HEK293 (cell line): ENCODE results near the gene RASSF3.
A peak's percentile ranks its signal among the peaks of the same experiment; 100 is the strongest.

Experiments
- CTCF ChIA-PET: fragments of 350-600 bp; formaldehyde crosslinking; extraction: SDS; loops from one replicate; lab custom pipeline; 2021; ENCODE audit warnings: antibody characterized with exemption; lab: Yijun Ruan, JAX
- POLR2A ChIA-PET: fragments of 300-600 bp; formaldehyde crosslinking; extraction: SDS; loops from one replicate; lab custom pipeline; 2020; ENCODE audit warnings: antibody characterized with exemption, inconsistent platforms; lab: Yijun Ruan, JAX
- H3K27ac ChIP-seq: fragments of 200-500 bp; sonication (Bioruptor generic); 2 replicates; pipeline ENCODE4 v1.5.1; 2014; ENCODE audit warnings: low read depth, low read length, control low read depth, inconsistent platforms; ENCODE audit errors: extremely low read depth
- H3K36me3 ChIP-seq, 2 experiments: fragments of 200-500 bp in 1 of 2; sonication (Bioruptor generic) in 1 of 2; 1 replicate in 1 of 2; 2 replicates in 1 of 2; pipeline ENCODE4 v1.5.1; 2014 to 2017; ENCODE audit warnings: inconsistent platforms in 2 of 2, low read length in 2 of 2; ENCODE audit not compliant: control insufficient read depth in 2 of 2, insufficient read depth in 1 of 2
- H3K4me1 ChIP-seq: fragments of 200-500 bp; sonication (Bioruptor generic); 2 replicates; pipeline ENCODE4 v1.5.1; 2014; ENCODE audit warnings: mild to moderate bottlenecking, low read length, inconsistent platforms; ENCODE audit not compliant: control insufficient read depth, insufficient read depth
- H3K4me3 ChIP-seq: 2 replicates; pipeline ENCODE4 v1.5.1; 2011; ENCODE audit warnings: low read depth, mild to moderate bottlenecking, control low read depth, low read length, moderate library complexity
- H3K9me3 ChIP-seq: fragments of 200-500 bp; sonication (Bioruptor generic); 2 replicates; pipeline ENCODE4 v1.5.1; 2014; ENCODE audit warnings: low read depth, low read length, inconsistent platforms; ENCODE audit not compliant: control insufficient read depth, insufficient read depth
- ELK4 ChIP-seq: IDR thresholded peaks from 2 replicates; pipeline ENCODE4 v1.6.1; 2011; ENCODE audit warnings: mild to moderate bottlenecking, low read depth, low read length, borderline replicate concordance
- HOXD13 ChIP-seq: sonication (generic); formaldehyde crosslinking; IDR thresholded peaks from 2 replicates; pipeline ENCODE4 v1.8.0; 2022; ENCODE audit warnings: missing genetic modification reagents, borderline replicate concordance
- PRDM1 ChIP-seq: fragments of 450-650 bp; formaldehyde crosslinking; IDR thresholded peaks from 2 replicates; pipeline ENCODE4; 2016; ENCODE audit warnings: missing biosample characterization, missing genetic modification characterization
- PRDM6 ChIP-seq: fragments of 450-650 bp; formaldehyde crosslinking; IDR thresholded peaks from 2 replicates; pipeline ENCODE4 v1.5.1; 2017; ENCODE audit warnings: missing biosample characterization, missing genetic modification characterization
- REST ChIP-seq: fragments of 450-650 bp; formaldehyde crosslinking; IDR thresholded peaks from 2 replicates; pipeline ENCODE4 v1.5.1; 2016; ENCODE audit warnings: missing biosample characterization, missing genetic modification characterization
- TRIM28 ChIP-seq: IDR thresholded peaks from 2 replicates; pipeline ENCODE4 v1.6.1; 2011; ENCODE audit warnings: low read length, control low read depth, borderline replicate concordance
- WT1 ChIP-seq: fragments of 450-650 bp; formaldehyde crosslinking; IDR thresholded peaks from 2 replicates; pipeline ENCODE4 v1.5.1; 2016; ENCODE audit warnings: missing biosample characterization, missing genetic modification characterization
- ZBTB7A ChIP-seq: fragments of 450-650 bp; formaldehyde crosslinking; IDR thresholded peaks from 2 replicates; pipeline ENCODE4 v1.5.1; 2016; ENCODE audit warnings: low read depth, missing biosample characterization, missing genetic modification characterization
- ZNF10 ChIP-seq: fragments of 450-650 bp; formaldehyde crosslinking; IDR thresholded peaks from 2 replicates; pipeline ENCODE4 v1.5.1; 2017; ENCODE audit warnings: missing biosample characterization, missing genetic modification characterization
- ZNF138 ChIP-seq: fragments of 450-650 bp; formaldehyde crosslinking; IDR thresholded peaks from 2 replicates; pipeline ENCODE4 v1.5.1; 2016; ENCODE audit warnings: missing biosample characterization, missing genetic modification characterization, borderline replicate concordance
- ZNF155 ChIP-seq: fragments of 450-650 bp; formaldehyde crosslinking; IDR thresholded peaks from 2 replicates; pipeline ENCODE4 v1.5.1; 2016; ENCODE audit warnings: missing biosample characterization, missing genetic modification characterization
- ZNF366 ChIP-seq: fragments of 450-650 bp; formaldehyde crosslinking; conservative IDR thresholded peaks from 2 replicates; pipeline ENCODE4 v1.5.1; 2016; ENCODE audit warnings: missing biosample characterization, missing genetic modification characterization
- ZNF600 ChIP-seq: fragments of 450-650 bp; formaldehyde crosslinking; IDR thresholded peaks from 2 replicates; pipeline ENCODE4 v1.5.1; 2016; ENCODE audit warnings: missing biosample characterization, missing genetic modification characterization
- ZSCAN16 ChIP-seq: fragments of 450-650 bp; formaldehyde crosslinking; IDR thresholded peaks from 2 replicates; pipeline ENCODE4 v1.5.1; 2016; ENCODE audit warnings: missing biosample characterization, missing genetic modification characterization

RASSF3 gene

GRCh38 chr12:64669270-64669842 lies 59.1 kb downstream of the RASSF3 start:
- Histone ChIP-seq H3K4me1 (peaks cover 53% of the 10 kb centered on the region), H3K36me3 (no peaks in the 10 kb centered on the region), H3K9me3 (no peaks in the 10 kb centered on the region), H3K4me3 (no peak overlapping the region), H3K27ac (no peak overlapping the region)
- POLR2A ChIA-PET: interaction anchor here (0.7 kb wide), 2 partner anchors 20 to 24 kb away, joined by 4 to 5 read pairs; no protein-coding TSS in a partner anchor
- TF ChIP-seq HOXD13 (CRISPR knock-in tag) (no peak), PRDM1 (tag by site-specific recombination) (0 out of 2 replicates have a peak, but pooled peaks have one; percentile 42), ZNF600 (tag by site-specific recombination) (peak; percentile 80), ZSCAN16 (no peak), ZNF155 (tag by site-specific recombination) (no peak), TRIM28 (peak; percentile 44; the same call in 1 of the 2 replicates), ZNF366 (peak; percentile 22; the same call in 1 of the 2 replicates)
- CTCF ChIA-PET: interaction anchor here (0.7 to 1.8 kb wide), 3 partner anchors 9 to 21 kb away, joined by 3 to 6 read pairs (median 4); no protein-coding TSS in a partner anchor

- H3K9me3 ChIP-seq: no peaks in the 10 kb centered on the region
- TF ChIP-seq WT1 (tag by site-specific recombination) (no peak), ZNF138 (tag by site-specific recombination) (no peak), PRDM6 (tag by site-specific recombination) (peak; percentile 55), ZNF10 (tag by site-specific recombination) (no peak), REST (peak; percentile 27; the same call in 1 of the 2 replicates), ELK4 (no peak), ZBTB7A (tag by site-specific recombination) (no peak)
- H3K27ac ChIP-seq: no peak overlapping the region
- ChIA-PET POLR2A (interaction anchor here (0.7 kb wide), 1 partner anchor 25 kb away, joined by 4 read pairs; no protein-coding TSS in a partner anchor), CTCF (interaction anchor here (0.6 to 1.8 kb wide), 5 partner anchors 10 to 61 kb away, joined by 3 to 6 read pairs (median 3); no protein-coding TSS in a partner anchor)
- H3K4me3 ChIP-seq: no peak overlapping the region
- peaks cover 51% of the 10 kb centered on the region for H3K4me1 ChIP-seq
- H3K36me3 ChIP-seq: no peaks in the 10 kb centered on the region
Observed at GRCh38 chr12:64670019-64670418, 59.7 kb downstream of the RASSF3 start.
